ENCODE measurements around the gene CDH1.
"Not testable (repeated sequence)": the region's sequence is repeated elsewhere in the genome, so short reads cannot be mapped to it uniquely, and the experiment has no call there.

The CDH1 gene

GRCh38 chr16:68792465-68793324 lies 55.6 kb downstream of the CDH1 start:
- peak; percentile 95 to 97 for DNase-seq

- no peak for DNase-seq
These were observed 56.3 kb downstream of the CDH1 start for GRCh38 chr16:68793401-68793857.

- DNase-seq, result peak; percentile 41 to 65
These were observed 61.3 kb downstream of the CDH1 start for GRCh38 chr16:68798398-68798797.

DNA sequence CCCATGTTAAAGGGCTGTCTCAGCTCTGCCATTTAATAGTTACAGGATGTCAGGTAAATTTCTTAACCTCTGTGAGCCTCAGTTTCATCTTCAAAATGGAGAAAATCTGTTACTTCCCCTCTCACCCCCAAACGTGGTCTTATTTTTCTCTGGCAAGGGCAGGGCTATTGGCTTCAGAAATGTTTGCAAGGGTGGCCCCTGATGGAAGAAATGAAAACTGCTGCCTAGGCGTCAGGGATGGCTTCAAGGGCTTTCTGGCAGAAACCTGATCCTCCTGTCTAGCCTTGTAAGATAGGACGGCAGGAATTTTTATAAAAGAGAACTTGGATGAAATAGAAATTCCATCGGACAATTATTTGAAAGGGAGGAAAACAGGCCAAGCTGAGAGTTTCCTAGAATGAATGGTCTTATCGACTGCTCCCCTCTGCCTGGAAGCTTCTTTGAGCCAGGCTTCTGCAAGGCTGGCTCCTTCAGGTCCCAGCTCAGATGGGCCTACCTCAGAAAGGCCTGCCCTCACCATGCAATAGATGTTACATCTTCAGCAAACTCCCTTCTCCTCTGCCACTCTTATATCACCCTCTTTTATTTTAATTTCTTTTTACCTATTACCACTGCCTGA lies 63.3 kb downstream of the CDH1 start:
- peak; percentile 7 to 77 for DNase-seq

DNA sequence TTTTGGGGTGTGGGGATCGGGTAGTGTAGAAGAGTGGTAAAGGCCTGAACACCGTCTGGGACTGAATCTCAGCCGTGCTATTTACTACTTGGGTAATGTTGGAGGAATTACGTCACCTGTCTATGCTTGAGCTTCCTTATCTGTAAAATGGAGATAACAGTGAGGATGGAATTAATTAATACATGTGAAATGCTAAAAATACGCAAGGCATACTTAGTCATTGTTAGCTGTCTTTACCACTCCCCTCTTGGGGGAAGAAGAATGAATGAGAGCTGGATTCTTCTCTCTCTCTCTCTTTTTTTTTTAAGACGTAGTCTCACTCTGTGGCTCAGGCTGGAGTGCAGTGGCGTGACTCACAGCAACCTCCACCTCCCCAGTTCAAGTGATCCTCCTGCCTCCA lies 65.1 kb downstream of the CDH1 start:
- DNase-seq, result no peak

DNA sequence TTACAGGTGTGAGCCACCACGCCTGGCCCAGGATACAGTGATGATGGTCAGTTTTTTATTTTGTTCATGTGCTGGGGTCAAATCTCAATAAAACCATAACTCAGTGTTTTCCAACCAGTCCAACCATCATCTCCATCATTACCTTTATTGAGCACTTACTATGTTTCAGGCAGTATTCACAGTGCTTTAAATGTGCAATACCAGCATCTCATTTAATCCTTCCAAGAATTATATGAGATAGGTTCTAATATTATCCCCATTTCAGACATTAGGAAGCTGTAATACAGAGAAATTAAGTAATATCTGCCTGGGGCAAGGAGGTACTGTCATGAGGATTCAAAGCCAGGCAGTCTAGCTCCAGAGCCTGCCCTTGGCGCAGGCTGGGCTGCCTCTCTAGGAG lies 69.3 kb downstream of the CDH1 start:
- DNase-seq, result no peak

- no peak for DNase-seq
These were observed 69.9 kb downstream of the CDH1 start for GRCh38 chr16:68806981-68807380.

DNA sequence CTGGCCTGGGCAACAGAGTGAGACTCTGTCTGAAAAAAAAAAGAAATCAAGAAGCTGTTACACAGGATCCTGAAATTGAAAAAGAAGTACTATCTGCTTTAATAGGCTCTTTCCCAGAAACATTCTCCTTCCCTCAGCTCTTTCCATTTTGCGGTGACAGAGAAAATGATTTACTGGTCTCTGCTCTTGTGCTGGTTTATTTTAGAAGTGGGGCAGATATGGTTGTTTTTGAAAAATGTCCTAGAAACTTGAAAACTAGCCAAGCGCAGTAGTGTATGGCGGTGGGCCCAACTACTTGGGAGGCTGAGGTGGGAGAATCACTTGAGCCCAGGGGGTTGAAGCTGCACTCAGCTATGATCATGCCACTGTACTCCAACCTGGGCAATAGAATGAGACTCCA lies 77.4 kb downstream of the CDH1 start:
- DNase-seq, result no peak

DNA sequence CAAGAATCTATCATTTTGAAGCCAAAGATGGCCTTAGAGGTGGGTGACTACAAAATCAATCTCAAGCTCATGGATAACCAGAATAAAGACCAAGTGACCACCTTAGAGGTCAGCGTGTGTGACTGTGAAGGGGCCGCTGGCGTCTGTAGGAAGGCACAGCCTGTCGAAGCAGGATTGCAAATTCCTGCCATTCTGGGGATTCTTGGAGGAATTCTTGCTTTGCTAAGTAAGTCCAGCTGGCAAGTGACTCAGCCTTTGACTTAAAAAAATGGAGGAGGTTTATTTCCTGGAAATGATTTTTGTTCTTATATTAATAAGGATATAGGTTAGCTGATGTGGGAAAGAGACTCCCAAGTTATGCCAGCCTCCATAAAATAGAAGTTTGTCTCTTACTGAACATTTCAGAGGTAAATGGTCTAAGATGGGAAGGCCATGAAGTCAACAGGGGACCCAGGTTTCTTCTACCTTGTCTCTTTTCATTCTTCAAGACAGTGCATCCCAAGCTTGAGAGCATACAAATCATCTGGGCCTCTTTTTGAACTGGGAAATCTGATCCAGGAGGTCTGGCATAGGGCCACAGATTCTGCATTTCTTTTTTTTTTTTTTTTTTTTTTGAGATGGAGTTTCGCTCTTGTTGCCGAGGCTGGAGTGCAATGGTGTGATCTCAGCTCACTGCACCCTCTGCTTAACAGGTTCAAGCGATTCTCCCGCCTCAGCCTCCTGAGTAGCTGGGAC lies 86.5 kb downstream of the CDH1 start:
- no peak for DNase-seq

GRCh38 chr16:68825427-68825826 lies 88.3 kb downstream of the CDH1 start:
- no peak for DNase-seq

- DNase-seq, result no peak
These were observed 89.6 kb downstream of the CDH1 start for GRCh38 chr16:68826652-68827051.

DNA sequence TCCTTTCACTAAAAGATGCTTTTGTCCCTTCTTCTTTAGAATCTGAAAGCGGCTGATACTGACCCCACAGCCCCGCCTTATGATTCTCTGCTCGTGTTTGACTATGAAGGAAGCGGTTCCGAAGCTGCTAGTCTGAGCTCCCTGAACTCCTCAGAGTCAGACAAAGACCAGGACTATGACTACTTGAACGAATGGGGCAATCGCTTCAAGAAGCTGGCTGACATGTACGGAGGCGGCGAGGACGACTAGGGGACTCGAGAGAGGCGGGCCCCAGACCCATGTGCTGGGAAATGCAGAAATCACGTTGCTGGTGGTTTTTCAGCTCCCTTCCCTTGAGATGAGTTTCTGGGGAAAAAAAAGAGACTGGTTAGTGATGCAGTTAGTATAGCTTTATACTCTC lies 96.2 kb downstream of the CDH1 start:
- no peak for DNase-seq

DNA sequence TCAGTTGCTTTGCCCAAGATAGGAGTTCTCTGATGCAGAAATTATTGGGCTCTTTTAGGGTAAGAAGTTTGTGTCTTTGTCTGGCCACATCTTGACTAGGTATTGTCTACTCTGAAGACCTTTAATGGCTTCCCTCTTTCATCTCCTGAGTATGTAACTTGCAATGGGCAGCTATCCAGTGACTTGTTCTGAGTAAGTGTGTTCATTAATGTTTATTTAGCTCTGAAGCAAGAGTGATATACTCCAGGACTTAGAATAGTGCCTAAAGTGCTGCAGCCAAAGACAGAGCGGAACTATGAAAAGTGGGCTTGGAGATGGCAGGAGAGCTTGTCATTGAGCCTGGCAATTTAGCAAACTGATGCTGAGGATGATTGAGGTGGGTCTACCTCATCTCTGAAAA lies 97.5 kb downstream of the CDH1 start:
- no peak for DNase-seq

DNA sequence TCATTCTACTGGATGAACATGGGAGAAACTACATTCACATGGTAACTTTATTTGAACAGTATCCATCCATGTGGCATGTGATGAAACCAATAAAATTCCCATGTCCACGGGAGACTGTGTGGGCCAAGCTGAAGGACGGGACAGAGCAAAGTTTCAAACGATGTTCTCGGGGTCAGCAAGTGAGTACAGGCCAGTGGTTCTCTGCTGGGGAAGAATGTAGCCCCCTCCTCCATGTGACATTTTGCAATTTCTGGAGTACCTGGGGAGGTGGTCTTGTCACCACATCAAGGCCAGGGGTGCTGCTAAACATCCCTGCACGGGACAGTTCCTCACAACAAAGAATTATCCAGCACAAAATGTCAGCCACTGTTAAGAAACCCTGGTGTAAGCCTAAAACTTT lies 98.9 kb downstream of the CDH1 start:
- no peak for DNase-seq

- no peak for DNase-seq
These were observed 102.7 kb downstream of the CDH1 start for GRCh38 chr16:68839831-68840230.

DNA sequence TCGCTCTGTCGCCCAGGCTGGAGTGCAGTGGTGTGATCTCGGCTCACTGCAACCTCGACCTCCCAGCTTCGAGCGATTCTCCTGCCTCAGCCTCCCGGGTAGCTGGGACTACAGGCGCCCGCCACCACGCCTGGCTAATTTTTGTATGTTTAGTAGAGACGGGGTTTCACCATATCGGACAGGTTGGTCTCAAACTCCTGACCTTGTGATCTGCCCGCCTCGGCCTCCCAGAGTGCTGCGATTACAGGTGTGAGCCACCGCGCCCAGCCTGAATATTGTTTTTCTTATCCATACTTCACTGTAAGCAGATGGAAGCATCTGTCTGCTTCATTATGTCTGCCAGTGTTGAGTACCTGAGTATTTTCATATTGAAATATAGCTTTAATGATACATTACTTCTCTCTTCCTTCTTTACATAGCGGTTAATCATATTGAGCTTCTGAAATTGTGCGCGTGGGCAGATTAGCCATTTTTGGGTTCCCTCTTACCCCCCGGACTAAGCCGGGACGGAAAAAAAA lies 105.9 kb downstream of the CDH1 start:
- not testable (repeated sequence) for DNase-seq

GRCh38 chr16:68843482-68844210 lies 106.6 kb downstream of the CDH1 start, which contains the start of gene TANGO6:
TANGO6 (plus strand) TSS chr16:68843531; CDS start chr16:68843618, 87 bp downstream.
- peak; percentile 55 to 82 for DNase-seq

DNA sequence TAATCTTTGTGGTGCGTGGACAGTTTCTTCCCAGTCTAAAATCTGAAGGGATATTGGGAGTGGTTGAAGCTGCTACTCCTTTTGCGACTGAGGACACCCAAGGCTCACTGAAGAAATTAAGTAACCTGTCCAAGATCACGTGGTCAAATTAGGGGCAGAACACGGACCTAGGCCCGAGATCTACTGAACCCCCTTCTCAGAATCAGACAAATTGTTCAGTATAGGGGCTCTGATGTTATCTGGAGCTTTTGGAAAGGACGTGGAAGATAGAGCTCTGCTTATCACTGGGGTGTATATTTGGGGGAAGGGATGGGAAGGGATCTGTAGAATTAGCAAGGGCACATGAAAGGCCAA lies 107.1 kb downstream of the CDH1 start:
- no peak for DNase-seq

- DNase-seq, result no peak
These were observed 111.7 kb downstream of the CDH1 start for GRCh38 chr16:68848786-68849185.

DNA sequence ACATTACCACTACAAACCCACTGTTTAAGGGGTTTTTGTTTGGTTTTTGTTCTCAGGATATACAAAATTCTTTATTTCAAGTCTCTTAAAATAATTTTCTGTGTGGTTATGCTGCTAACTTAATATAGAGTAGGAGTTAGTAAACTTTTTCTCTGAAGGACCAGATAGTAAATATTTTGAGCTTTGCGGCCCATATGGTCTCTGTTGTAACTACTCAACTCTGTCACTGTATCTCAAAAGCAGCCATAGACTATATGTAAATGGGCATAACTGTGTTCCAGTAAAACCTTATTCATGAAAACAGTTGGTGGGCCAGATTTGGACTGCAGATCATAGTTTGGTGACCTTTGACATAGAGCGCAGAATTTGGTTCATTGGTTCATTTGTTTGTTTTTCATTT lies 113.4 kb downstream of the CDH1 start:
- DNase-seq, result no peak

DNA sequence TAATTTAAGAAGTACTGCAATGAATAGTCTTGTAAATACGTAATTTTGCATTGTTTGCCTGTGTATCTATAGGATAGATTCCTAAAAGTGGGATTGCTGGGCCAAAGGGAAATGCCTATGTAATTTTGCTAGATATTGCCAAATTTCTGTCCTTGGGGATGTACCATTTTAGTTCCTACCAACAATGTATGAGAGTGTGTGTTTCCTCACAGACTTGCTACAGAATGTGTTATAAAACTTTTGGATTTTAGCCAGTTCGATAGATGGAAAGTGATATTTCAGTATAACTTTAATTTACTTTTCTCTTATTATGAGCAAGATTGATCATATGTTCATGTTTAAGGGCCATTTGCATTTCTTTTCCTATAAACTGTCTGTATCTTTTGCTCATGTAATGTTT lies 114.5 kb downstream of the CDH1 start:
- no peak for DNase-seq

DNA sequence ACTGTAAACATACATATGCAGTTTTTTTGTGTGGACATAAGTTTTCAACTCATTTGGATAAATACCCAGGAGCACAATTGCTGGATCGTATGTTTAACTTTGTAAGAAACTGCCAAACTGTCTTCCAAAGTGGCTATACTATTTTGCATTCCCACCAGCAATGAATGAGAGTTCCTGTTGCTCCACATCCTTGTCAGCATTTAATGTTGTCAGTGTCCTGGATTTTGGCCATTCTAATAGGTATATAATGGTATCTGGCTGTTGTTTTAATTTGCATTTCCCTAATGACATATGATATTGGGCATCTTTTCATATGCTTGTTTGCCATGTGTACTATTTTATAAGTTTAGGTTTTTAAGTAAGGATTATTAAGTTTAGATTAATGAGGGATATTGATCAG lies 120.4 kb downstream of the CDH1 start:
- no peak for DNase-seq

GRCh38 chr16:68859828-68860227 lies 122.7 kb downstream of the CDH1 start:
- no peak for DNase-seq
